Stimulated activated CD8-positive, alpha-beta memory T cell treated with anti-CD3 and anti-CD28 coated beads, Interleukin-15, amount 100 ng/mL, for 48 hours (primary cell): Measurements from ENCODE around the gene PIR.
A peak's percentile ranks its signal among the peaks of the same experiment; 100 is the strongest.

ENCODE experiments used
- DNase-seq, 2 donors: peaks; one replicate each; pipeline ENCODE4 v3.0.0-alpha.2; 2020; ENCODE audit warnings: low read depth in 2 of 2

Gene PIR

GRCh38 chrX:15493118-15493962 lies at the start of gene PIR:
Gene PIR (minus strand): TSS chrX:15493333. CDS start chrX:15491257, 2,076 bp downstream.
- DNase-seq: peak; percentile 50 to 56

- no peak for DNase-seq
Observed at GRCh38 chrX:15530318-15530717, 37.2 kb upstream of the PIR start.

- no peak for DNase-seq
Observed at GRCh38 chrX:15529165-15529564, 36.0 kb upstream of the PIR start.

GRCh38 chrX:15525664-15526416 lies 32.7 kb upstream of the PIR start:
- no peak for DNase-seq

GRCh38 chrX:15524417-15524816 lies 31.3 kb upstream of the PIR start:
- no peak for DNase-seq

GRCh38 chrX:15523088-15523487 lies 30.0 kb upstream of the PIR start:
- no peak for DNase-seq

GRCh38 chrX:15522464-15522863 lies 29.3 kb upstream of the PIR start:
- no peak for DNase-seq

GRCh38 chrX:15515931-15516330 lies 22.8 kb upstream of the PIR start:
- no peak for DNase-seq

- DNase-seq: no peak
Observed at GRCh38 chrX:15514279-15514678, 21.1 kb upstream of the PIR start.

- no peak for DNase-seq
Observed at GRCh38 chrX:15512401-15512965, 19.4 kb upstream of the PIR start.

- DNase-seq: no peak
Observed at GRCh38 chrX:15511563-15511962, 18.4 kb upstream of the PIR start.

GRCh38 chrX:15509845-15510244 lies 16.7 kb upstream of the PIR start:
- DNase-seq: no peak

- no peak for DNase-seq
Observed at GRCh38 chrX:15507005-15507404, 13.9 kb upstream of the PIR start.

GRCh38 chrX:15505101-15505500 lies 12.0 kb upstream of the PIR start:
- DNase-seq: no peak

- no peak for DNase-seq
Observed at GRCh38 chrX:15504661-15505060, 11.5 kb upstream of the PIR start.

- no peak for DNase-seq
Observed at GRCh38 chrX:15501506-15501905, 8.4 kb upstream of the PIR start.

GRCh38 chrX:15500497-15500966 lies 7.4 kb upstream of the PIR start, which contains the start of gene BMX:
Gene BMX (plus strand): TSS chrX:15500807. CDS start chrX:15508354, 7,547 bp downstream.
- no peak for DNase-seq

GRCh38 chrX:15499976-15500375 lies 6.8 kb upstream of the PIR start:
- DNase-seq: no peak

- no peak for DNase-seq
Observed at GRCh38 chrX:15498741-15499140, 5.6 kb upstream of the PIR start.

GRCh38 chrX:15497865-15498264 lies 4.7 kb upstream of the PIR start:
- DNase-seq: peak; percentile 8 to 14

GRCh38 chrX:15496824-15497223 lies 3.7 kb upstream of the PIR start:
- DNase-seq: no peak

- DNase-seq: no peak
Observed at GRCh38 chrX:15495801-15496200, 2.7 kb upstream of the PIR start.
